ENCODE measurements around the gene SIRPD. TPM values are rescaled to one million over a fixed set of nuclear protein-coding genes. Genes with fewer than 3 reads are reported as not detected.

The SIRPD gene
- not detected for total RNA-seq

DNA sequence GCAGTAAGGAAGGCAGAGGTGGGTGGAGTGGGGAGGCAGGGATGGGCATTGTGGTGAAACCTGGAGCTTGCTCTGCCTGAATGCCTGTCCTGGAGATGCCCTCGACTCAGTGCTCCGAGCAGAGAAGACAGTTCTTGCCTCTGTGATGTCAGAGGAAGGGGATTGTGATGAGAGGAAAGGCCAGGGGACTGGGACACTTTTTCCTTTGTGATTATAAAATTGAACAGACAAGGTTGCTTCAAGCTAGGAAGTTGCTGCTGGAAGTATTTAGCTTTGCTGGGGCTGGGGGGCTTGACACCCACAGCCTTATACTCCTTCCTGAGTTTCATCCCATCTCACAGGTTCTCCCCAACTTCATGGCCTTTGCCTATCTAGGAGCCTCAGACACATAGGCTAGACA is at the start of gene SIRPD:
TSS of gene SIRPD (minus strand) at position 101 of the 400 bp plus-strand sequence. CDS start at position 49, 52 bp downstream.
- H3K27ac ChIP-seq, result no peak within 1 kb of the TSS
- in situ Hi-C loops (cut with MboI; ENCODE audit: low pct_ligation_motif_present in 1 of 4, low pct_unique_long_range_greater_than_20kb in 1 of 4, low sequenced_read_pairs in 3 of 4), result no loop called here
- no peaks in the 10 kb centered on the region for H3K9me3 ChIP-seq
- no peak within 1 kb of the TSS for H3K4me3 ChIP-seq
- intact Hi-C loops (cut with DNase I; ENCODE audit: low total_unique reads), result no loop called here
- WGBS, 2 donors (ENCODE audit: low coverage in 1 of 2), result 65 to 90% methylated on average over 2 of the region's 2 CpGs
- no peaks in the 10 kb centered on the region for H3K27me3 ChIP-seq
- DNase-seq, result no peak
- no peaks in the 10 kb centered on the region for H3K36me3 ChIP-seq
- TF ChIP-seq EP300 (IDR thresholded peaks at IDR 0.05; ENCODE audit: low read depth), result no peak
- no peak for TF ChIP-seq POLR2A (IDR thresholded peaks at IDR 0.05)
- TF ChIP-seq, protein P1, sequence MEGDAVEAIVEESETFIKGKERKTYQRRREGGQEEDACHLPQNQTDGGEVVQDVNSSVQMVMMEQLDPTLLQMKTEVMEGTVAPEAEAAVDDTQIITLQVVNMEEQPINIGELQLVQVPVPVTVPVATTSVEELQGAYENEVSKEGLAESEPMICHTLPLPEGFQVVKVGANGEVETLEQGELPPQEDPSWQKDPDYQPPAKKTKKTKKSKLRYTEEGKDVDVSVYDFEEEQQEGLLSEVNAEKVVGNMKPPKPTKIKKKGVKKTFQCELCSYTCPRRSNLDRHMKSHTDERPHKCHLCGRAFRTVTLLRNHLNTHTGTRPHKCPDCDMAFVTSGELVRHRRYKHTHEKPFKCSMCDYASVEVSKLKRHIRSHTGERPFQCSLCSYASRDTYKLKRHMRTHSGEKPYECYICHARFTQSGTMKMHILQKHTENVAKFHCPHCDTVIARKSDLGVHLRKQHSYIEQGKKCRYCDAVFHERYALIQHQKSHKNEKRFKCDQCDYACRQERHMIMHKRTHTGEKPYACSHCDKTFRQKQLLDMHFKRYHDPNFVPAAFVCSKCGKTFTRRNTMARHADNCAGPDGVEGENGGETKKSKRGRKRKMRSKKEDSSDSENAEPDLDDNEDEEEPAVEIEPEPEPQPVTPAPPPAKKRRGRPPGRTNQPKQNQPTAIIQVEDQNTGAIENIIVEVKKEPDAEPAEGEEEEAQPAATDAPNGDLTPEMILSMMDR (IDR thresholded peaks at IDR 0.05), result no peak
- no peak for TF ChIP-seq POLR2AphosphoS5 (IDR thresholded peaks at IDR 0.05)
- no peaks in the 10 kb centered on the region for H3K4me1 ChIP-seq

DNA sequence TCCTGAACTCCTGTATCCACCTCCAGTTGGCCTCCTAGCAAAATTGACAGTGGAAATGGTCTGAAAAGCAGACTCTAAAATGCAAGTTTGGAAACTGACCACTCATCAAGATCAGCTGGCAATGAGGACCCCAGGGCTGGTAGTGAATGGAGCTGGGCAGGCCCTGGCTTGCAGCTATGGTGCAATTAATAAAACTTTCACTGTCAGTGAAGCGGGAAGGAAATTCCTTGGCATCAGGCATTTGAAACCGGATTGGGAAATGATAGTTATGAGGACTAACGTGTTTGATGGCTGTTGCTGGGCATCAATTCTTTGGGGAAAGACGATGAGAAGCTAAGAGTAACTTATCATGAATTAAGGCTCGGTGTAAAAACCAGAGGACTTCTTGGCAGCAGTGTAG is 43.2 kb upstream of the SIRPD start:
- no peak for DNase-seq
- WGBS, 2 donors (ENCODE audit: low coverage in 1 of 2), result 88% methylated on average over 4 of the region's 5 CpGs; no CpG with 5 or more reads in 1 of the 2 donors
- in situ Hi-C loops (cut with MboI; ENCODE audit: low pct_ligation_motif_present in 1 of 4, low pct_unique_long_range_greater_than_20kb in 1 of 4, low sequenced_read_pairs in 3 of 4) (no loop called here), intact Hi-C loops (cut with DNase I; ENCODE audit: low total_unique reads) (no loop called here)
- no peaks in the 10 kb centered on the region for H3K36me3 ChIP-seq
- no peaks in the 10 kb centered on the region for H3K4me1 ChIP-seq
- no peak overlapping the region for H3K4me3 ChIP-seq
- no peaks in the 10 kb centered on the region for H3K9me3 ChIP-seq
- no peak overlapping the region for H3K27ac ChIP-seq
- no peaks in the 10 kb centered on the region for H3K27me3 ChIP-seq
- TF ChIP-seq, protein P1 (IDR thresholded peaks at IDR 0.05), result no peak
- TF ChIP-seq POLR2A (IDR thresholded peaks at IDR 0.05), result no peak
- TF ChIP-seq EP300 (IDR thresholded peaks at IDR 0.05; ENCODE audit: low read depth), result no peak
- TF ChIP-seq POLR2AphosphoS5 (IDR thresholded peaks at IDR 0.05), result no peak

DNA sequence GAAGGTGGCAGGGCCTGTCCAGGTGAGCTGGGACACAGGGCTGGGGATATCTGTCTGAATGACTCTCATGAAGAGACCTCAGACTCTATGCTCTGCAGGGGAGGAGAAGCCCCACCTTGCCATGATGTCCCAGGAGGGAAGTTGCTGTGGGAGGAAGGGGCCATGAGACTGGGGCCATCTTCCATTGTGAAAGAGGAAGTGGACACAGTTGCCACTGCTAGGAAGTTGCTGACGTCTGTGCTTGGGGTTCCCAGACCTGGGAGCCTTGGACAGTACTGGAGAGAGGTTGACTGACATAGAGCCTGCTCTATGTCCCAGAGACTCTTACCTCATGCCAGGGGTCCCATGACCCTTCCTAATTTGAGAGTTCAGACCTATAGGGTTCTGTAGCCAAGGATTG is 37.8 kb upstream of the SIRPD start:
- Histone ChIP-seq H3K4me3 (no peak overlapping the region), H3K9me3 (no peaks in the 10 kb centered on the region), H3K27me3 (no peaks in the 10 kb centered on the region), H3K4me1 (no peaks in the 10 kb centered on the region), H3K36me3 (no peaks in the 10 kb centered on the region), H3K27ac (no peak overlapping the region)
- in situ Hi-C loops (cut with MboI; ENCODE audit: low pct_ligation_motif_present in 1 of 4, low pct_unique_long_range_greater_than_20kb in 1 of 4, low sequenced_read_pairs in 3 of 4) (no loop called here), intact Hi-C loops (cut with DNase I; ENCODE audit: low total_unique reads) (no loop called here)
- 56% methylated on average over 1 of the region's 1 CpG; no CpG with 5 or more reads in 1 of the 2 donors for WGBS, 2 donors (ENCODE audit: low coverage in 1 of 2)
- TF ChIP-seq EP300 (IDR thresholded peaks at IDR 0.05; ENCODE audit: low read depth) (no peak), POLR2A (IDR thresholded peaks at IDR 0.05) (no peak), POLR2AphosphoS5 (IDR thresholded peaks at IDR 0.05) (no peak)
- TF ChIP-seq, protein P1 (IDR thresholded peaks at IDR 0.05), result no peak
- DNase-seq, result no peak

DNA sequence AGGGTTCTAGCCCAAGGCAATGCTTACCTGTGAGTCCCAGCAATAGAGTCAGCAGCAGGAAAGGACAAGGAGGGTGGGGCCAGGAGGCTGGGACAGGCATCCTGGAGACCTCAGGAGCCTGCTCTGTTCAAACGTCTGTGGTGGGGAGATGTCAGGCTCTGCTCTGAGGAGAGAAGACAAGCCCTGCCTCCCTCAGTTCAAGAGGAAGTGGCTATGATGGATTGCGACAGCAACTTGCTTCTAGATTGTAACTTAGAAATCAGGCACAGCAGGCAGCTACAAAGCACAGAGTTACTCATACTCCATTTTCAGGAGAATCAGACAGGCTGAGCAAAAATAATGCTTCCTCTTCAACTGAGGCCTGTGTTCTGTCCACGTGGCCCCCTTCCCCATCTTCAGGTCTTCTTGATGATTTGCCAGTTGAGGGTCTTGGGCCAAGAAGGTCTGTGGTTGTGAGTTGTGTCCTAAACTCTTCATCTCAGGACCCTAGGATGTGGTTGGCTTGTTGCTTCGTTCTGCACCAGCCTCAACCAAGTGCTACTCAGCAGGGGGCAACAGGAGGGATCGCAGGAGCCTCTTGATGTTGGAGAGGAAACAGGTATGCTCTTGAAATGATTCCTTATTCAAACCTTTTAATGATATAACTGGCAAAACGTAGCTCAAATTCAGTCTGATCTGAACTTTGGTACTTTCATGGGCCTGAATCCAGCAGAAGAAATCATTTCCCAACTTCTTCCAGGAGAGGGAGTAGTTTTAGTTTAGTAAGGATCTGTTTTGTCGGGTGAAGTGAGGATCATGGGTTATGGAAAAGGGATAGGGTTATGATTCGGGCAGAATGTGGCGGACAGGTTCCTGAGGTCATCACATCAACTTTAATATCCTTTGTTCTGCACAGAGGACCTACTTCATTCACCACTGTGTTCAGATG is 31.3 kb upstream of the SIRPD start:
- no peak for DNase-seq
- intact Hi-C loops (cut with DNase I; ENCODE audit: low total_unique reads), result no loop called here
- H3K27ac ChIP-seq, result peak overlapping the region in 1 of 4 donors; percentile 16
- no peaks in the 10 kb centered on the region for H3K4me1 ChIP-seq
- H3K9me3 ChIP-seq, result no peaks in the 10 kb centered on the region
- WGBS, 2 donors (ENCODE audit: low coverage in 1 of 2), result 47% methylated on average over 9 of the region's 9 CpGs; no CpG with 5 or more reads in 1 of the 2 donors
- no peak for TF ChIP-seq POLR2AphosphoS5 (IDR thresholded peaks at IDR 0.05)
- TF ChIP-seq, protein P1 (IDR thresholded peaks at IDR 0.05), result no peak
- TF ChIP-seq POLR2A (IDR thresholded peaks at IDR 0.05), result no peak
- TF ChIP-seq EP300 (IDR thresholded peaks at IDR 0.05; ENCODE audit: low read depth), result no peak
- H3K27me3 ChIP-seq, result no peaks in the 10 kb centered on the region
- in situ Hi-C loops (cut with MboI; ENCODE audit: low pct_ligation_motif_present in 1 of 4, low pct_unique_long_range_greater_than_20kb in 1 of 4, low sequenced_read_pairs in 3 of 4), result no loop called here
- no peak overlapping the region for H3K4me3 ChIP-seq
- H3K36me3 ChIP-seq, result no peaks in the 10 kb centered on the region
